Measurements from ENCODE around the gene CCDC97.
"Not testable (repeated sequence)": the region's sequence is repeated elsewhere in the genome, so short reads cannot be mapped to it uniquely, and the experiment has no call there.

The CCDC97 gene

DNA sequence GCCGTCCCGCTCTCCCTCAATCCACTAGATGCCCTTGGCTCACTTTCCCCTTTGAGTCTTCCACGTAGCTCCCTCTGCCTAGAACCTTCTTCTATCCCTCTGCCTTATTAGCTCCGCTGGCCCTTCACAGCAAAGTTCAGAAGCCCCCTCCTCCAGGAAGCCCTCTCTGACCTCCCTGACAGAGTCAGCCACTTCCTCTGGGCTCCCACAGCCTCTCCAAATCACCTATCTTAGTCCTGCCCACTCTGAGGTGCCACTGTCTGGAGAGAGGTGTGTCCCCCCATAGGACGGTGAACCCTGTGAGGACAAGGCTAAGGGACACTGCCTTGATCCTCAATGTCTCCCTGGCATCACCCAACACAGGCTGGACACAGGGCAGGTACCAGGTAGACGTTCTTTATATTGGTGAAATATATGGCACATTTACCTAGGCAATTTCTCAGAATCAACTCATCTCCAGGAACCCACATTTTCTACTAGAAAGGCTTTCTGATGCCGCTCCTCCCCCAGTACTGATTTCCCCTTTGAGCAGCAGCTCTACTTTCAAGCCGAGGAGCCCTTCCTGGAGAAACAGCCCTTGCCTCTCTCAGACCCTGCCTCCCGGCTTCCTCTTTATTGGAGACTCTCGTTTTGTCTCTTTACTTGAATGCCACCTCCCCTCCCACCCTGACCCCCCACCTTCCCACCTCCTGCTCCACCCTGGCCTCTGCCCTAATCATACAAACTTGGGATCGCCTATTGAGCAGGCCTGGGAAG lies 47.2 kb downstream of the CCDC97 start:
- no peak for DNase-seq (ENCODE audit: low read depth, low spot score)
- H3K27ac ChIP-seq = no peak overlapping the region

DNA sequence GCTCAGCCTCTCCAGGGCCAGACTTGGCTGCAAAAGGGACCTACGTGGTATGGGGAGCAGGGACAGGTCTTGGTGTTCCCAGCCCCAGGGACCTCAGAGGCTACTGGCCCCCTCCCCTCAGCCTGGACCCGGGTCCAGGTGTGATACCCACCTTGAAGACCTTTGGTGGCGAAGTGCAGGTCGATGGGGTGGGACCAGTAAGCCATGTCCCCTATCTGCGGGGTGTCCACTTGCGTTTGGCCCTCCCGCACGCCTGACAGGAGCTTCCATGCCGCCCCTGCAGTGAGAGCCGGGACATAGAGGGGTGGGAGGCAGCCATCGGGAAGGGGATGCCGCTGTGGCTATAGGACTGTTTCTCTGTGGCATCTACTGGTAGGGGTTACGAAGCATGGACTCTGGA lies 47.8 kb downstream of the CCDC97 start:
- H3K27ac ChIP-seq = no peak overlapping the region

DNA sequence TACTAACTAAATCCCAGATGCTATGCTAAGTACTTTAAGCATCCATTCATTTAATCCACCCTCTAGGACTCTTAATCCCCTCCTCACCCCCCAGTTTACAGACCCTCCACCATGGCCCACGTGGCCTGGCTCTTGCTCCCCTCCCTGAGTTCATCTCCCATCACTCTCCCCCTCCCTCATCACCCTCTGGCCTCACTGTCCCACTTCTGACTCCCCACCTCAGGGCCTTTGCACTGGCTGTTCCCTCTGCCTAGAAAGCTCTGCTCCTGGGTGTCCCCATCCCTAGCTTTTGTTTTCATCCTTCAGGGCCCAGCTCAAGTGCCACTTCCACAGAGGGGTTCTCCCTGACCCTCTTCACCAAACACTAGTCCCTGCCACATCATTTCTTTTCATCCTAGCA lies 49.8 kb downstream of the CCDC97 start:
- DNase-seq (ENCODE audit: low read depth, low spot score) = no peak
- H3K27ac ChIP-seq = no peak overlapping the region

More for the DNA sequence above, 47.8 kb downstream of the CCDC97 start:
- no peak for DNase-seq (ENCODE audit: low read depth, low spot score)

DNA sequence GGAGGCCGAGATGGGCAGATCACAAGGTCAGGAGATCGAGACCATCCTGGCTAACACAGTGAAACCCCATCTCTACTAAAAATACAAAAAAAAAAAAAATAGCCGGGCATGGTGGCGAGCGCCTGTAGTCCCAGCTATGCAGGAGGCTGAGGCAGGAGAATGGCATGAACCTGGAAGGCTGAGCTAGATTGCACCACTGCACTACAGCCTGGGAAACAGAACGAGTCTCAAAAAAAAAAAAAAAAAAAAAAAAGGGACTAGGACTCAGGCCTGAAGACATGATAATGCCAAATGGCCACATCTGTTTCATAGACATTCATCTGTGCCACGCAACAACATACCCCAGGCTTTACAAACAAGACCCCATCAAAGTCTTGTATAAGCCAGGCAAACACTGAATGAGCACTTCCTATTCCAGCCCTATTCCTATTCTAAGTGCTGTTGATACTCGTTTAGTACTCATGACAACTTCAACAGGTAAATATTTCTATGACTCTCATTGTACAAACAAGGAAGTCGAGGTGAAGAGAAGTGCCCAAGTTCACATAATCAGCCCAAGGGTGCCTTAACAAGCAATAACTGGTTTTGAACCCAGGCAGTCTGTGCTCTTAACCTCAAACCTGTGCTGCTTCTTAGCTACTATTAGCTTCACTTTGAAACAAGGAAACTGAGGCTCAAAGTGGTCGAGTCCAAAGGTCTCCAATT lies 52.3 kb downstream of the CCDC97 start:
- peak overlapping the region; percentile 80 for H3K27ac ChIP-seq

DNA sequence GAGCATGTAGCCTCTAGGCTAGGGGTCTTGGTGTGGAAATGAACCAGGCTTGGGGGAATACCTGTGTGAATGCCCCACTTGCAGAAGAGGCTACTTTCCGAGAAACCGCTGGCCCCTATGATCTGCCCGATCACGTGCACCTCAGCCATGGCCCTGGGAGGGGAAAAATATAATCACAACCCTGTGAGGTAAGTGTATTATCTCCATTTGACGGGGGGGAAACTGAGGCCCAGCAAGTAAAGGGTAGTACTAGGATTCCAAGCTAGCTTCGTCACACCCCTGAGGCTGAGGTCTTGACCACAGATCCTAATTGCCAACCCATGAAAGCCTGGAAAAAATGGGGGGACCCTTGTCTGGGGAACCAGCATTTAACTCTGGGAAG lies 53.4 kb downstream of the CCDC97 start:
- H3K27ac ChIP-seq = peak overlapping the region; percentile 80
- DNase-seq (ENCODE audit: low read depth, low spot score) = no peak

More for the DNA sequence above, 52.3 kb downstream of the CCDC97 start:
- DNase-seq (ENCODE audit: low read depth, low spot score) = peak; percentile 77

DNA sequence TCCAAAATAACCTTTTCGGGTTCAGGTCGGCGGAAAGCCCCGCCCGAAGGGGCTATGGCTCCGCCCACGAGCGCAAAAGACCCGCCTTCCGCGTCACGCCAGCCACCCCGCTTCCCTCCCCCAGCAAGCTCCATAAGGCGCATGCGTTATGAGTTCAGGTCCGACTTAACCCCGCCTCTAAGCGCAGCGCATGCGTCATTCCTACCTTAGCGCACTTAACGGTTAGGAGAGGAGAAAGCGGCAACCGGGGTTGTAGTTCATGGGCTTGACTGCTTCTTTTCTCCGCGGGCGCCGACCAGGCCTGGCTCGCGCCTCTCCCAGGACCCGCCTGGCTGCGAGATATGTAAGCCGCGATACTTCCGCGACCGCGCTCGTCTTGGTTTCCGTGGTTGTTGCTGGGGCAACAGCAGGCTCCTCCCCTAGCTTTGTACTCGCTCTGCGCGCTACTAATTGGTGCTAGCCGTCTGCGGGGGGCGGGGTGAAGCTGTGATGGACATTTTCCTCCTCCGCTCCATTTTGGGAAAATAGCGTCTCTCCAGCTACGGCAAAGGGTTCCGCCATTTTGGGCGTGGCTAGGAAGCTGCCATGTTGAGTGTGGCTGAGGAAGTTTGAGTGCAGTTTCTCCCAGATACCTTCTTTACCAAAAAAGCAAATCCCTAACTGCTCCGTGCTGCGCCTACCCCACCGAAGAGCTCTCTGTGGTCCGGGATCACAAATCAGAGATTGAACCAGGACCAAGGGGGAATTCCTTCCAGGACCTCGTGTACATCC lies 54.0 kb downstream of the CCDC97 start, which contains the start of gene B9D2:
Gene B9D2, minus strand, starts transcription at position 397 of the 771 bp plus-strand sequence. CDS start 630 bp downstream, outside the sequence.
- peak within 1 kb of the TSS; percentile 80 for H3K27ac ChIP-seq
- DNase-seq (ENCODE audit: low read depth, low spot score) = peak; percentile 90

DNA sequence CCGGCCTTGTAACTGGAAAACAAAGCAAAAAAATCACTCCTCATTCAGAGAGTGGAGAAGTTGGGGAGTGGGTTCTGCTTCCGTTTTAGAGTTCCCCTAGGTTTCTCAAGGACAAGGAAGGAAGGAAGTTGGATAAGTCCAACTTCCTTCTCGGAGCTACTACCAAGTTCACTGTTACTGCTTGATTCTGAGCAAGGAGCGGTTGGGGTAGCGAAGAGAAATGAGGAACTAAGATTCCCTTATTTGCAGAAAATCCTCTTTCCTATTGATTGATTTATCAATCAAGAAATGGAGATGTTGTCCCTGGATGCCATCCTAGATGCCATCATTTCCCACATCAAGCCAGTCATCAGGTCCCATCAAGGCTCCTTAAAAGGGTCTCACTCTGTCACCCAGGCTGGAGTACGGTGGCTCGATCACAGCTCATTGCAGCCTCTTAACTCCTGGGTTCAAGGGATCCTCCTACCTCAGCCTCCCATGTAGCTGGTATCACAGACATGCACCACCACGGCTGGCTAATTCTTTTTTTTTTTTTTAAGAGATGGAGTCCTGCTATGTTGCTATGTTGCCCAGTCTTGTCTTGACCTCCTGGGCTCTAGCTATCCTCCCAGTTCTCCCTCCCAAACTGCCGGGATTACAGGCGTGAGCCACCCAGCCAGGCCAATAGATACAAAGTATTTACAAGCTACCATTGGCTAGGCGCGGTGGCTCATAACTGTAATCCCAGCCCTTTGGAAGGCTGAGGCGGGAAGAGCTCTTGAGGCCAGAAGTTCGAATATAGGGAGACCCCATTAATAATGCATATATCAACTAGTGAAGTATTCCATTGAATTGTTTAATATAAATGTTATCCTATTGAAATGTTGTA lies 54.8 kb downstream of the CCDC97 start:
- H3K27ac ChIP-seq = peak overlapping the region; percentile 80
- no peak for DNase-seq (ENCODE audit: low read depth, low spot score)

DNA sequence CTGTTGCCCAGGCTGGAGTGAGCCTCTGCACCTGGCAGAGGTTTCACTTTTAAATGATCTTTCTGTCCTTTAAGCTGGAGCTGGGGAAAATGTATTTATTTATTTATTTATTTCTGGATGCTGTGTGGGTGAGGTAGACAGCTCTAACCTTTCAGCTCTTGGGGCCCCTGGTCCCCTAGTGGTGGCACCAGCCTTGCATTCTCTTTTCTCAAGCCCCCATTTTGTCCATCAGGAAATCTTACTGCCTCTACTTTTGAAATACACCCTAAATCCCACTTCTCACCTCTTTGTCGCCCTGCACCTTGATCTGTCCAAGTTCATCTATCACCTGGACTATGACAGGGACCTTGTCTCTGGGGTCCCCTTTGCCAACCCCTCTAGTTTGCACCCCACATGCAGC lies 56.1 kb downstream of the CCDC97 start:
- DNase-seq (ENCODE audit: low read depth, low spot score) = no peak
- no peak overlapping the region for H3K27ac ChIP-seq

DNA sequence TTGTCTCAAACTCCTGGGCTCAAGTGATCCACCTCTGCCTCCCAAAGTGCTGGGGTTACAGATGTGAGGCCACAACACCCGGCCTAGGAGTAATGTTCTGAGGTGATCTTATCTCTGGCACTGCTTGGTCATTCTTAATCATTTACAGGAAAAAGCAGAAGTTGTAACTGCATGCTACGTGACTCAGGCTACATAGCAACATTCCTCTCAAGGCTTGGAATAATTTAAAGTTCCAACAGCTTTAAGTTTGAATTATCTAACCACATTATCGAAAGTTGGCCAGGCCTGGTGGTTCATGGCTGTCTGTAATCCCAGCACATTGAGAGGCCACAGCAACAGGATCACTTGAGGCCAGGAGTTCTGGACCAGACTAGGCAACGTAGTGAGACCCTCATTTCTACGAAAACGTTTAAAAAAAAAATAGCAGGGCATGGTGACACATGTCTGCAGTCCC lies 57.9 kb downstream of the CCDC97 start:
- DNase-seq (ENCODE audit: low read depth, low spot score) = peak; percentile 72
- H3K27ac ChIP-seq = peak overlapping the region; percentile 87

DNA sequence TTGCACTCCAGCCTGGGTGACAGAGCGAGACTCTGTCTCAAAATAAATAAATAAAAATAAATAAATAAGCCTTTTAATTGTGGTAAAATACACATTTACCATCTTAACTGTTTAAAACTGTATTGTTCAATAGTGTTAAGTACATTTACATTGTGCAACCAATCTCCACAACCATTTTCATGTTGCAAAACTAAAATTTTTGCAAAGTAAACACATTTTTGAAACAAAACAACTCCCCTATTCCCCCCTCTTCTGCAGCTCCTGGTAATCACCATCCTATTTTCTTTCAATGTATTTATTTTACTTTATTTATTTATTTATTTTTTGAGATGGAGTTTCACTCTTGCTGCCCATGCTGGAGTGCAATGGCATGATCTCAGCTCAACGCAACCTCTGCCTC lies 59.8 kb downstream of the CCDC97 start:
- DNase-seq (ENCODE audit: low read depth, low spot score) = no peak

DNA sequence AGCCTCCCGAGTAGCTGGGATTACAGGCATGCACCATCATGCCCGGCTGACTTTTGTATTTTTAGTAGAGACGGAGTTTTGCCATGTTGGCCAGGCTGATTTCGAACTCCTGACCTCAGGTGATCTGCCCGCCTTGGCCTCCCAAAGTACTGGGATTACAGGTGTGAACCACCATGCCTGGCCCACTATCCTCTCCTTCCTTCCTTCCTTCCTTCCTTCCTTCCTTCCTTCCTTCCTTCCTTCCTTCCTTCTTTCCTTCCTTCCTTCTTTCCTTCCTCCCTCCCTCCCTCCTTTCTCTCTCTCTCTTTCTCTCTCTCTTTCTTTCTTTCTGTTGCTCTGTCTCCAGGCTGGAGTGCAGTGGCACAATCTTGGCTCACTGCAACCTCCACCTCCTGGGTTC lies 61.1 kb downstream of the CCDC97 start:
- not testable (repeated sequence) for H3K27ac ChIP-seq; DNase-seq (ENCODE audit: low read depth, low spot score)

More for the DNA sequence above, 59.8 kb downstream of the CCDC97 start:
- H3K27ac ChIP-seq = no peak overlapping the region

DNA sequence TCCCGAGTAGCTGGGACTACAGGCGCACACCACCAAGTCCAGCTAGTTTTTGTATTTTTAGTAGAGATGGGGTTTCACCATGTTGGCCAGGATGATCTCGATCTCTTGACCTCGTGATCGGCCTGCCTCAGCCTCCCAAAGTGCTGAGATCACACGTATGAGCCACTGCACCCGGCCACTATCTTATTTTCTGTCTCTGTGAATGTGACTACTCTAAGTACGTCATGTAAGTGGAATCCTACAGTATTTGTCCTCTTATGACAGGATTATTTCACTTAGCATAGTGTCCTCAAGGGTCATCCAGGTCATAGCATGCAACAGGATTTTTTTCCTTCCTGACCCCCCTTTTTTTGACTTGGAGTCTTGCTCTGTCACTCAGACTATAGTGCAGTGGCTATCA lies 61.6 kb downstream of the CCDC97 start:
- no peak overlapping the region for H3K27ac ChIP-seq
- DNase-seq (ENCODE audit: low read depth, low spot score) = no peak

DNA sequence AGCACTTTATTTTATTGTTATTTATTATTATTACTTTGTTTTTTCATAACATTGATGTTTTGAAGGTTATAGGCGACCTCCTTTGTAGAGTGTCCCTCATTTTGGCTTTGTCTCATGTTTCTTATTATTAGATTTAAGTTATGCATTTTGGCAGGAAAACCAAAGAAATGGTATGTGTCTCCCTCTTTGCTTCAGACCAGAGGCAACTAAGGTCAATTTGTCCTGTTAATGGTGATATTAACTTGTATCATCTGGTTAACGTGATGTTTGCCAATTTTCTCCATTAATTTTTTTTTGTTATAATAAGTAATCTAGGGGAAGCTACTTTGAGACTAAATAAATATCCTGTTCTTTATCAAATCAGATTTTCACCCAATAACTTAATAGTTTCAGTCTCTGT lies 62.5 kb downstream of the CCDC97 start:
- no peak for DNase-seq (ENCODE audit: low read depth, low spot score)
- H3K27ac ChIP-seq = no peak overlapping the region

DNA sequence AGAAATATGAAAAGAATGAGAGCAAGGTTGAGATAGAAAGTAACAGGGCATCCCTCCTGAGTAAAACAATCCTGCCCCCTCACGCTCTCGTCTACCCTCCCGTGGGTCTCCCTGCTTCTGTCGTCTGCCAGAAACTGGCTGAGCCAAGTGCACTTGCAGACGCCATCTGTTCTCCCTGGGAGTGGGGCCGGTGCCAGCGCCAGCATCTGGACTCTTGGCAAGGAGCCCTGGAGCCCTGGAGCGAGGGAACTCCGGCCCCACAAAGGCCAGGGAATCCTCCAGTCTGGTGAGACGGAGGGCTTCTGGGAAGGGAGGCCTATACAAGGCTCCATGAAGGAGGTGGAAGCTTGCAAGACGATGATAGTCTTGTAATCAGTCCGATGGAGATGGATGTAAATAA lies 64.0 kb downstream of the CCDC97 start:
- DNase-seq (ENCODE audit: low read depth, low spot score) = no peak
- H3K27ac ChIP-seq = peak overlapping the region; percentile 3

All from epithelial cell of prostate (primary cell).